Measurements from ENCODE around the gene KIRREL1.

- TF ChIP-seq CTCF (IDR thresholded peaks at IDR 0.05) (no peak), POLR2A (IDR thresholded peaks at IDR 0.05) (no peak)
Observed at GRCh38 chr1:158100498-158100897, 107.1 kb downstream of the KIRREL1 start.
